ENCODE data around the gene PCSK7.

PCSK7 gene

DNA sequence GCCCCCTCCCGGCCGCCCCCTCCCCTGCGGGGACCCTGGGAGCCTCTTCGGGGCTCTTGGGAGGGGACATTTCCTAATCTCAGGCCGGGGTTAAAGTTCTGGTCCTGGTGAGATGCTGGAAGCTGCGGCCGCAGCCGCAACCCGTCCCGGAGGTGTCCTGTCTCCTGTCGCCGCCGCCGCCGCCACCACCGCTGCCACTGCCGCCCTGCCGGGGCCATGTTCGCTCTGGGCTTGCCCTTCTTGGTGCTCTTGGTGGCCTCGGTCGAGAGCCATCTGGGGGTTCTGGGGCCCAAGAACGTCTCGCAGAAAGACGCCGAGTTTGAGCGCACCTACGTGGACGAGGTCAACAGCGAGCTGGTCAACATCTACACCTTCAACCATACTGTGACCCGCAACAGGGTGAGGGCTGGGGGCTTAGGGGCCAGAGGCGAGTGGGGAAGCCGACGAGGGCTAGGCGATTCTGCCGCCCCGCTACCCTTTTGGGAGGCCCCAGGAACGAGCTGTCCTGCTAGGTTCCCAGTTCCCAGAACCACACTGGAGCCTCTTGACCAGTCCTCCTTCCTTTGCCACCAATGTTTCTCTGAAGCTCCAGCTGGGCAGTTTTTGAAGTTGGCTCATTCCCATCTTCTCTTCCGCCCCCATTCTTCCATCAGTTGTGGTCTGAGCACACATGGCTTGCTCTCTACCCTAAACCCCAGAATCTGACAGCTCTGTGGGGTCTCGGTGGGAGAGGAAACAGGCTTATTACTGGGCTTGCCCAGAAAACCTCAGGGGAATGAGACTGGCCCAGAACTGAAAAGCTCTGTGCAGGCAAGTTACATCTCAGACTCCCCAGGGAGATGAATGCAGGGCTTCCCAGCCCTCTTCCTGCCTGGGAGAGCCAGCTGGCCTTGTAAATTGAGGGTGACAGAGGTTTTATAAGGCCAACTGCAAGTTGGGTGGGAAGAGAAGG lies 52.5 kb downstream of the PCSK7 start:
- TF ChIP-seq ZFX (IDR thresholded peaks at IDR 0.05), result no peak
- TF ChIP-seq, protein P1, sequence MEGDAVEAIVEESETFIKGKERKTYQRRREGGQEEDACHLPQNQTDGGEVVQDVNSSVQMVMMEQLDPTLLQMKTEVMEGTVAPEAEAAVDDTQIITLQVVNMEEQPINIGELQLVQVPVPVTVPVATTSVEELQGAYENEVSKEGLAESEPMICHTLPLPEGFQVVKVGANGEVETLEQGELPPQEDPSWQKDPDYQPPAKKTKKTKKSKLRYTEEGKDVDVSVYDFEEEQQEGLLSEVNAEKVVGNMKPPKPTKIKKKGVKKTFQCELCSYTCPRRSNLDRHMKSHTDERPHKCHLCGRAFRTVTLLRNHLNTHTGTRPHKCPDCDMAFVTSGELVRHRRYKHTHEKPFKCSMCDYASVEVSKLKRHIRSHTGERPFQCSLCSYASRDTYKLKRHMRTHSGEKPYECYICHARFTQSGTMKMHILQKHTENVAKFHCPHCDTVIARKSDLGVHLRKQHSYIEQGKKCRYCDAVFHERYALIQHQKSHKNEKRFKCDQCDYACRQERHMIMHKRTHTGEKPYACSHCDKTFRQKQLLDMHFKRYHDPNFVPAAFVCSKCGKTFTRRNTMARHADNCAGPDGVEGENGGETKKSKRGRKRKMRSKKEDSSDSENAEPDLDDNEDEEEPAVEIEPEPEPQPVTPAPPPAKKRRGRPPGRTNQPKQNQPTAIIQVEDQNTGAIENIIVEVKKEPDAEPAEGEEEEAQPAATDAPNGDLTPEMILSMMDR (conservative IDR thresholded peaks at IDR 0.05), result no peak
- peak overlapping the region; percentile 83 for H3K27ac ChIP-seq

DNA sequence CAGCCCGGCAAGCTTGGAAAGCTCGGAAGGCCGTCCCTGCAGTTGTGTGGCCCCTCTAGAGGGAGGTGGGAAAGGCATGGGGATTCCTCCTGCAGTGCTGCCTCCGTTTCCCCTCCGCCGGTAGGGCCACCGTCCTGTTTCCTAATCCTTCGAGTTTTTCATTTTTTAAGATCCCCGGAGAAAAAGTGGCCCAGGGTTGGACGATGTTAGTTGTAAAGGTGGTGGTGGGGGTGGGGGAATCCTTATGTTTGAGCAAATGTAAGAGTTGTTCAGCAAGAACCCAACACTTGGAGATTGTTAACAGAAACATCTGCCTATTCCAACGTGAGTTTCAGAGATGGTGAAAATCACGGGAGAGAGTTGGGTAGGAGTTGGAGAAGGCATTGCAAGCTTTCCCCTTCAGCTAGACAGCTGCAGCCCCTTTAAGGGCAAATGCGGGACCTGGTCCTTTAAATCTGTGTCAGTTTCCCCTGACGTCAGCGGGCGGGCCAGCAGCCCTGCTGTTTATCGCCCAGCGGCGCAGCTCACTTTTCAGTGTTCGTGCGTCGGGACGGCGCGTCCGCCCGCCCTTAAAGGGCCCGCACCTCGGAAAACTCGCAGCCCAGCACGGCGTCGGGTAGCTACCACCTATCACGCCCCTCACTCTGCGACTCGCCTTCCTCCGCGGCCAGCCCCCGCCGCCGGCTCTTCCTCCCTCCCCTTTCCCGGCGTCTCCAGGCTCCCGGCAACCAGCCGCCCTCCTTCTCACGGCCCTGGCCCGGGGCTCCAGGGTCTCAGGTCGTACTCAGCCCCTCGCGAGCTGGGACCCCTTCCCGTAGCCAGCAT lies 53.5 kb downstream of the PCSK7 start, which contains the start of gene SIDT2:
Gene SIDT2 (plus strand): TSS at position 534 of the 825 bp plus-strand sequence. CDS start 521 bp downstream, outside the sequence.
- no peak for TF ChIP-seq ZFX (IDR thresholded peaks at IDR 0.05)
- TF ChIP-seq, protein P1 (conservative IDR thresholded peaks at IDR 0.05), result no peak
- peak within 1 kb of the TSS; percentile 83 for H3K27ac ChIP-seq

DNA sequence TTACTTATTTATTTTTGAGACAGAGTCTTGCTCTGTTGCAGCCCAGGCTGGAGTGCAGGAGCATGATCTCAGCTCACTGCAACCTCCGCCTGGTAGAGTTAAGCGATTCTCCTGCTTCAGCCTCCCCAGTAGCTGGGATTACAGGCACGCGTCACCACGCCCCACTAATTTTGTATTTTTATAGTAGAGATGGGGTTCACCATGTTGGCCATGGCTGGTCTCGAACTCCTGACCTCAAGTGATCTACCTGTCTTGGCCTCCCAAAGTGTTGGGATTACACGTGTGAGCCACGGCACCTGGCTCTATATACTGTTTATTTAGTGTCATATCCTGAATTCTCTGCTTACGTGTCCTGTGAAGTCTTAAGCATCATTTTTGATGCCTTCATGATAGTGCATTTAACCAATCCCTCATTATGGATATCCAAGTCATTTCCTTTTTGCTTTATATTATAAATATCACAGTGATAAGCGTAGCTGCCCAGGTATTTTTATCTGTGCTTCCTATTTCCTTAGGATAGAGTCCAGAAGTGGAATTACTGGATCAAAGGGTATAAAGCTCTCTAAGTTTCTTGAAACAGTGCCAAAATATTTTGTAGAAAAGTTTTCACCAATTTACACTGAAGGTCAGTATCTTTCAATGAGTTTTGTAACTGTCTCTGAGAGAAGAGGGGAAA lies 54.2 kb downstream of the PCSK7 start:
- H3K27ac ChIP-seq, result peak overlapping the region; percentile 83
- TF ChIP-seq, protein P1 (conservative IDR thresholded peaks at IDR 0.05), result no peak
- no peak for TF ChIP-seq ZFX (IDR thresholded peaks at IDR 0.05)

DNA sequence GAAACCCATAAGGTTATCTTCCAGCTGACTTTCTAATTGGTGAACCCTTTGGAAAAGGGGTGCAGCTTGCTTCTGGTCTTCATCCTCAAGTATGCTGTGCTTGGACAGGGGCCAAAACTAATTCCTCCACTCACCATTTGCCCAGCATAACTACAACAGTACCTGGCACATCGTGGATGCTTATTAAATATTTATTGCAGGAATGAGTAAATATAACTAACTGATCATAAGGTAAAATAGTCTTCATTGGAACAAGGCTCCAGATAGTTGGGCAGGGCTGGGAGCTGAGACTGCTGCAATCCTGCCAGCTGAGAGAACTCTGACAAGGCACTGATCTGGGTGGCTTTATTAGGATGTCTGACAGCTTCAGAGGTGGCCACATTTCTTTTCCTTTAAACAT lies 55.7 kb downstream of the PCSK7 start:
- TF ChIP-seq, protein P1 (conservative IDR thresholded peaks at IDR 0.05), result no peak
- no peak for TF ChIP-seq ZFX (IDR thresholded peaks at IDR 0.05)
- H3K27ac ChIP-seq, result peak overlapping the region; percentile 78

DNA sequence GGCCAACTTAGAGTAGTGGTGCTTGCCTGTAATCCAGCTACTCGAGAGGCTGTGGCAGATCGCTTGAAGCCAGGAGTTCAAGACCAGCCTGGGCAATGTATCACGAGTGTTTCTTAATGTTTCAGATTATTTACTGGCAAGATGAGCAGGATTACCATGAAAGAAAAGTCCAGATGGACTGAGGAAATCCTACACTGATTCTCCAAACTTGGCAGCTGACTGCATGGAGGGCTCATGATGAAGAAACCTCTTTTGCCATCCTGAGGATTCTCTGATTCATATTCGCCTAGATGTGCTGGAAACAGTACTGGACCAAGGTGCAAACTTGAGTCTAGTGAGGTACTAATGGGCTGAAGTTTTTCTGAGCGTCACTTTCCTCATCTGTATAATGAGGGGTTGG lies 56.1 kb downstream of the PCSK7 start:
- TF ChIP-seq, protein P1 (conservative IDR thresholded peaks at IDR 0.05), result no peak
- TF ChIP-seq ZFX (IDR thresholded peaks at IDR 0.05), result no peak
- H3K27ac ChIP-seq, result peak overlapping the region; percentile 78

DNA sequence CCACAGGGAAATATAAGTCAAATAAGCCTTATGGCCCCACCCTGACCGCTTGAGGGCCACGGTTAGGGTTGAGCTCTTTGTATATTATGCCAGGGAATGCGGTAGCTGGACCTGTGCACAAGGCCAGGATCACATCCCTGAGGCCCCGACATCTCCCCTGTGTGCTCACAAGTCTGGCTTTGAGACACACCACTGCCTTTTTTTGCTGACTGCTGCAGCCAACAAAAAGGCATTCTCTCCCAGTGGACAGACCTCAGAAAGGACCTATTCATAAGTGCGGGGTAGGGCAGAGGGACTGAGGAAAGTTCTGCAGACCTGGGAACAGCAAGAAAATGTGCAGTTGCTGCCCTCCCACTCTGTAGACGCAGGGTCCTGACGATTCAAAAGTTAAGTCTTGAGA lies 56.8 kb downstream of the PCSK7 start:
- peak overlapping the region; percentile 78 for H3K27ac ChIP-seq
- TF ChIP-seq ZFX (IDR thresholded peaks at IDR 0.05), result no peak
- TF ChIP-seq, protein P1 (conservative IDR thresholded peaks at IDR 0.05), result no peak
